OCI-LY3 (cell line): ENCODE results near the gene IFT80.

Experiments
- EZH2phosphoT487 ChIP-seq: fragments of 200-600 bp; shearing (Covaris generic); IDR thresholded peaks from 2 replicates; pipeline ENCODE4 v1.6.1; 2018; ENCODE audit warnings: antibody characterized with exemption, mixed run types, low read depth
- TF ChIP-seq, protein P1 (sequence below): fragments of 200-600, 300-600 bp; sonication (generic); IDR thresholded peaks from 2 replicates; pipeline ENCODE4 v1.5.1; 2014; ENCODE audit warnings: antibody characterized with exemption, low read length, low read depth

DNA sequence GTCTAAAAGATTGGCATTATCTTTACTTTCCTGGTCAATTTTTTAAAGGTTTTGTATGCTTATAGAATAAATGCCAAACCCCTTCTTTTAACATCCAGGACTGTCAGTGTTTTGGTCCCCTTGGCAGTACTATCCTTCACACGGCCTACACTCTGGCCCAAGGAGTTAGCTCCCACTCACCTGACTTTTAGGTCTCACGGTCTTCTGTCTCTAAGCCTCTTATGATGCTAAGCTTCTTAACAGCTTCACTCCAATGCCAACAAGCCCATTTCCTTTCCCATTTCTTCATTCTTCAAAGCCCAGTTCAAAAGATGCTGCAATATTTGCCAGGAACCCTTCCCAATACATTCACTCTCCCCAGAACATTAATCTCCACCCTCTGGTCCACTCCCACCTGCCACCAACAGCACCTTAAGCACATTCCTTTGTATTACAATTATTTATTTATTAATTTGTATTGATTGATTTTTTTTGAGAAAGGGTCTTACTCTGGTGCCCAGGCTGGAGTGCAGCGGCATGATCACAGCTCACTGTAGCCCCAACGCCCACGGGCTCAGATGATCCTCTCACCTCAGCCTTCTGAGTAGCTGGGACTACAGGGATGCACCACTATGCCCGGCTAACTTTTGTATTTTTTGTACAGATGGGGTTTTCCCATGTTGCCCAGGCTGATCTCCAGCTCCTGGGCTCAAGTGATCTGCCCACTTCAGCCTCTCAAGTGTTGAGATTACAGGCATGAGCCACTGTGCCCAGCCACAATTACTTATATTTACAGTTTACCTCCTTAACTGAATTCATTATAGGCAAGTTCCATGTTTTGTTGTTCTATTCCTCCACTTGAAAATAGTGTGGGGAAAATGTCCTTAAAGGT is 27.8 kb downstream of the IFT80 start:
- TF ChIP-seq, protein P1, sequence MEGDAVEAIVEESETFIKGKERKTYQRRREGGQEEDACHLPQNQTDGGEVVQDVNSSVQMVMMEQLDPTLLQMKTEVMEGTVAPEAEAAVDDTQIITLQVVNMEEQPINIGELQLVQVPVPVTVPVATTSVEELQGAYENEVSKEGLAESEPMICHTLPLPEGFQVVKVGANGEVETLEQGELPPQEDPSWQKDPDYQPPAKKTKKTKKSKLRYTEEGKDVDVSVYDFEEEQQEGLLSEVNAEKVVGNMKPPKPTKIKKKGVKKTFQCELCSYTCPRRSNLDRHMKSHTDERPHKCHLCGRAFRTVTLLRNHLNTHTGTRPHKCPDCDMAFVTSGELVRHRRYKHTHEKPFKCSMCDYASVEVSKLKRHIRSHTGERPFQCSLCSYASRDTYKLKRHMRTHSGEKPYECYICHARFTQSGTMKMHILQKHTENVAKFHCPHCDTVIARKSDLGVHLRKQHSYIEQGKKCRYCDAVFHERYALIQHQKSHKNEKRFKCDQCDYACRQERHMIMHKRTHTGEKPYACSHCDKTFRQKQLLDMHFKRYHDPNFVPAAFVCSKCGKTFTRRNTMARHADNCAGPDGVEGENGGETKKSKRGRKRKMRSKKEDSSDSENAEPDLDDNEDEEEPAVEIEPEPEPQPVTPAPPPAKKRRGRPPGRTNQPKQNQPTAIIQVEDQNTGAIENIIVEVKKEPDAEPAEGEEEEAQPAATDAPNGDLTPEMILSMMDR, result no peak
- no peak for TF ChIP-seq EZH2phosphoT487
